ENCODE results near the gene ZNF227.
"Not testable (repeated sequence)": the region's sequence is repeated elsewhere in the genome, so short reads cannot be mapped to it uniquely, and the experiment has no call there.

The ZNF227 gene

DNA sequence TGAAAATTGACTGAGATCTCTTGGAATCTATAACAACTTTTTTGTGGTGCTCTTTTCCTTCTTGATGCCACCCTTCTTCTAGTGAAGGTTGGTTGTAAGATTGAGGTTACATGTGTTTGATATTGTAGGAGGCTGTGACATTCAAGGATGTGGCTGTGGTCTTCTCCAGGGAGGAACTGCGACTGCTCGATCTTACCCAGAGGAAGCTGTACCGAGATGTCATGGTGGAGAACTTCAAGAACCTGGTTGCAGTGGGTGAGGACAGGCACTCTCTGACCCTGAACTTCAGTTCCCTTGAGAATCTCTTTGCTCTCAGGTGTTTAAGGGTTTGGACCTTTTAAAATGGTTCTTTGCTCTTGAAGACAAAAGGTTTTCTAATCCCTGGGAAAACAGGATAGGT lies 16.0 kb downstream of the ZNF227 start:
- no peaks in the 10 kb centered on the region for H4K20me1 ChIP-seq (ENCODE audit: control insufficient read depth, insufficient read depth, low read depth, low read length)
- no peak overlapping the region for H3K4me2 ChIP-seq (ENCODE audit: low read length)
- no peak overlapping the region for H3K27ac ChIP-seq (ENCODE audit: low read depth, low read length)
- no peaks in the 10 kb centered on the region for H3K9me2 ChIP-seq (replicated peaks; ENCODE audit: control insufficient read depth, low read length)
- no peaks in the 10 kb centered on the region for H3F3A ChIP-seq (ENCODE audit: control insufficient read depth, insufficient read depth)
- H3K4me1 ChIP-seq (ENCODE audit: control insufficient read depth, low read length): no peaks in the 10 kb centered on the region
- no peaks in the 10 kb centered on the region for H3K36me3 ChIP-seq (ENCODE audit: control insufficient read depth, low read length)
- no peaks in the 10 kb centered on the region for H3K27me3 ChIP-seq (ENCODE audit: control insufficient read depth, low read length)
- H3K4me3 ChIP-seq (ENCODE audit: low read length): no peak overlapping the region
- peaks cover 6% of the 10 kb centered on the region; the same call in 1 of the 2 replicates for H3K9me3 ChIP-seq (ENCODE audit: control insufficient read depth, insufficient read depth, low read length)
- no peaks in the 10 kb centered on the region for H3K79me2 ChIP-seq (ENCODE audit: control insufficient read depth, low read length)
- TF ChIP-seq EZH2phosphoT487 (IDR thresholded peaks at IDR 0.05; ENCODE audit: borderline replicate concordance, low read length): no peak
- TF ChIP-seq, protein P1, sequence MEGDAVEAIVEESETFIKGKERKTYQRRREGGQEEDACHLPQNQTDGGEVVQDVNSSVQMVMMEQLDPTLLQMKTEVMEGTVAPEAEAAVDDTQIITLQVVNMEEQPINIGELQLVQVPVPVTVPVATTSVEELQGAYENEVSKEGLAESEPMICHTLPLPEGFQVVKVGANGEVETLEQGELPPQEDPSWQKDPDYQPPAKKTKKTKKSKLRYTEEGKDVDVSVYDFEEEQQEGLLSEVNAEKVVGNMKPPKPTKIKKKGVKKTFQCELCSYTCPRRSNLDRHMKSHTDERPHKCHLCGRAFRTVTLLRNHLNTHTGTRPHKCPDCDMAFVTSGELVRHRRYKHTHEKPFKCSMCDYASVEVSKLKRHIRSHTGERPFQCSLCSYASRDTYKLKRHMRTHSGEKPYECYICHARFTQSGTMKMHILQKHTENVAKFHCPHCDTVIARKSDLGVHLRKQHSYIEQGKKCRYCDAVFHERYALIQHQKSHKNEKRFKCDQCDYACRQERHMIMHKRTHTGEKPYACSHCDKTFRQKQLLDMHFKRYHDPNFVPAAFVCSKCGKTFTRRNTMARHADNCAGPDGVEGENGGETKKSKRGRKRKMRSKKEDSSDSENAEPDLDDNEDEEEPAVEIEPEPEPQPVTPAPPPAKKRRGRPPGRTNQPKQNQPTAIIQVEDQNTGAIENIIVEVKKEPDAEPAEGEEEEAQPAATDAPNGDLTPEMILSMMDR (IDR thresholded peaks at IDR 0.05; ENCODE audit: low read depth, low read length, poor library complexity, severe bottlenecking): no peak

DNA sequence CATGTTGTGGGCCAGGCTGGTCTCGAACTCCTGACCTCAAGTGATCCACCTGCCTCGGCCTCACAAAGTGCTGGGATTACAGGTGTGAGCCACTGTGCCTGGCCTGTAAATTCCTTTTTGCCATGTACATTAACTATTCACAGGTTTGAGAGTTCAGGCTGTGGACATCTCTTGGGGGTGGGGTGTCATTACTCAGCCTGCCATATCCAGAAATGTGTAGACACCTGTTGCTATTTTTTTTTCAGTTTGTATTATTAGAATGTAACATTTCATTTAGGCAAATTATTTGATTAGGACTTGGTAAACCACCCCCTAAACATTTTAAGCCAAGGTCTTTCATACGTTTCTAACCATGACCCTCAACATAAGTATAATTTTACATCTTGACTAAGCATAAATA lies 20.5 kb downstream of the ZNF227 start:
- H3K36me3 ChIP-seq (ENCODE audit: control insufficient read depth, low read length): peaks cover 12% of the 10 kb centered on the region
- H3K9me3 ChIP-seq (ENCODE audit: control insufficient read depth, insufficient read depth, low read length): peaks cover 12% of the 10 kb centered on the region; the same call in 1 of the 2 replicates
- no peak for TF ChIP-seq EZH2phosphoT487 (IDR thresholded peaks at IDR 0.05; ENCODE audit: borderline replicate concordance, low read length)
- TF ChIP-seq, protein P1 (IDR thresholded peaks at IDR 0.05; ENCODE audit: low read depth, low read length, poor library complexity, severe bottlenecking): no peak

DNA sequence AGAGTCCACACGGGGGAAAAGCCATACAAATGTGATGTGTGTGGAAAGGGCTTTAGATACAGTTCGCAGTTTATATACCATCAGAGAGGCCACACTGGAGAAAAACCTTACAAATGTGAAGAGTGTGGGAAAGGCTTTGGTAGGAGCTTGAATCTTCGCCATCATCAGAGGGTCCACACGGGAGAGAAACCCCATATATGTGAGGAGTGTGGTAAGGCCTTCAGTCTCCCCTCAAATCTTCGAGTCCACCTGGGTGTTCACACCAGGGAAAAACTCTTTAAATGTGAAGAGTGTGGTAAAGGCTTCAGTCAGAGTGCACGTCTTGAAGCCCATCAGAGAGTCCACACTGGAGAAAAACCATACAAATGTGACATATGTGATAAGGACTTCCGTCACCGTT lies 24.1 kb downstream of the ZNF227 start:
- H3K79me2 ChIP-seq (ENCODE audit: control insufficient read depth, low read length): no peaks in the 10 kb centered on the region
- H3K4me2 ChIP-seq (ENCODE audit: low read length): no peak overlapping the region
- H3K9me3 ChIP-seq (ENCODE audit: control insufficient read depth, insufficient read depth, low read length): peaks cover 12% of the 10 kb centered on the region; the same call in 1 of the 2 replicates
- no peak for TF ChIP-seq EZH2phosphoT487 (IDR thresholded peaks at IDR 0.05; ENCODE audit: borderline replicate concordance, low read length)
- TF ChIP-seq, protein P1 (IDR thresholded peaks at IDR 0.05; ENCODE audit: low read depth, low read length, poor library complexity, severe bottlenecking): no peak
- no peaks in the 10 kb centered on the region for H3K4me1 ChIP-seq (ENCODE audit: control insufficient read depth, low read length)
- H3K27ac ChIP-seq (ENCODE audit: low read depth, low read length): no peak overlapping the region
- peaks cover 12% of the 10 kb centered on the region for H3K36me3 ChIP-seq (ENCODE audit: control insufficient read depth, low read length)
- H3K4me3 ChIP-seq (ENCODE audit: low read length): no peak overlapping the region
- H3K27me3 ChIP-seq (ENCODE audit: control insufficient read depth, low read length): no peaks in the 10 kb centered on the region
- H4K20me1 ChIP-seq (ENCODE audit: control insufficient read depth, insufficient read depth, low read depth, low read length): no peaks in the 10 kb centered on the region
- H3K9me2 ChIP-seq (replicated peaks; ENCODE audit: control insufficient read depth, low read length): no peaks in the 10 kb centered on the region
- H3F3A ChIP-seq (ENCODE audit: control insufficient read depth, insufficient read depth): no peaks in the 10 kb centered on the region

More for the DNA sequence above, 20.5 kb downstream of the ZNF227 start:
- H3K4me1 ChIP-seq (ENCODE audit: control insufficient read depth, low read length): no peaks in the 10 kb centered on the region
- no peaks in the 10 kb centered on the region for H3F3A ChIP-seq (ENCODE audit: control insufficient read depth, insufficient read depth)
- H3K4me2 ChIP-seq (ENCODE audit: low read length): no peak overlapping the region
- H3K79me2 ChIP-seq (ENCODE audit: control insufficient read depth, low read length): no peaks in the 10 kb centered on the region
- H3K27ac ChIP-seq (ENCODE audit: low read depth, low read length): no peak overlapping the region
- H3K4me3 ChIP-seq (ENCODE audit: low read length): no peak overlapping the region
- H3K9me2 ChIP-seq (replicated peaks; ENCODE audit: control insufficient read depth, low read length): no peaks in the 10 kb centered on the region
- no peaks in the 10 kb centered on the region for H4K20me1 ChIP-seq (ENCODE audit: control insufficient read depth, insufficient read depth, low read depth, low read length)
- H3K27me3 ChIP-seq (ENCODE audit: control insufficient read depth, low read length): no peaks in the 10 kb centered on the region

DNA sequence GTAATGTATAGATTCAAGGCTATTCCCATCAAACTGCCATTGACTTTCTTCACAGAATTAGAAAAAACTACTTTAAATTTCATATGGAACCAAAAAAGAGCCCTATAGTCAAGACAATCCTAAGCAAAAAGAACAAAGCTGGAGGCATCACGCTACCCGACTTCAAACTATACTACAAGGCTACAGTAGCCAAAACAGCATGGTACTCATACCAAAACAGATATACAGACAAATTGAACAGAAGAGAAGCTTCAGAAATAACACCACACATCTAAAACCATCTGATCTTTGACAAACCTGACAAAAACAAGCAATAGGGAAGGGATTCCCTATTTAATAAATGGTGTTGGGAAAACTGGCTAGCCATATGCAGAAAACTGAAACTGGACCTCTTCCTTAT lies 40.0 kb downstream of the ZNF227 start:
- H3K27ac ChIP-seq (ENCODE audit: low read depth, low read length); H3K4me3 ChIP-seq (ENCODE audit: low read length); H3K36me3 ChIP-seq (ENCODE audit: control insufficient read depth, low read length); H3K79me2 ChIP-seq (ENCODE audit: control insufficient read depth, low read length); H4K20me1 ChIP-seq (ENCODE audit: control insufficient read depth, insufficient read depth, low read depth, low read length); H3K27me3 ChIP-seq (ENCODE audit: control insufficient read depth, low read length); H3K9me3 ChIP-seq (ENCODE audit: control insufficient read depth, insufficient read depth, low read length); H3K9me2 ChIP-seq (replicated peaks; ENCODE audit: control insufficient read depth, low read length); H3K4me1 ChIP-seq (ENCODE audit: control insufficient read depth, low read length); H3F3A ChIP-seq (ENCODE audit: control insufficient read depth, insufficient read depth); H3K4me2 ChIP-seq (ENCODE audit: low read length): not testable (repeated sequence)

DNA sequence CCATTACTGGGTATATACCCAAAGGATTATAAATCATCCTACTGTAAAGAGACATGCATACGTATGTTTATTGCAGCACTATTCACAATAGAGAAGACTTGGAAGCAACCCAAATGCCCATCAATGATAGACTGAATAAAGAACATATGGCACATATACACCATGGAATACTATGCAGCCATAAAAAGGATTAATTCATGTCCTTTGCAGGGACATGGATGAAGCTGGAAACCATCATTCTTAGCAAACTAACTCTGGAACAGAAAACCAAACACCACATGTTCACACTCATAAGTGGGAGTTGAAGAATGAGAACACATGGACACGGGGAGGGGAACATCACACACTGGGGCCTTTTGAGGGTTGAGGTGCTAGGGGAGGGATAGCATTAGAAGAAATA lies 41.1 kb downstream of the ZNF227 start:
- not testable (repeated sequence) for H3K4me1 ChIP-seq (ENCODE audit: control insufficient read depth, low read length); H4K20me1 ChIP-seq (ENCODE audit: control insufficient read depth, insufficient read depth, low read depth, low read length); H3K4me3 ChIP-seq (ENCODE audit: low read length); H3K9me2 ChIP-seq (replicated peaks; ENCODE audit: control insufficient read depth, low read length); H3K36me3 ChIP-seq (ENCODE audit: control insufficient read depth, low read length); H3K27ac ChIP-seq (ENCODE audit: low read depth, low read length); H3K4me2 ChIP-seq (ENCODE audit: low read length); H3K79me2 ChIP-seq (ENCODE audit: control insufficient read depth, low read length); H3K9me3 ChIP-seq (ENCODE audit: control insufficient read depth, insufficient read depth, low read length); H3F3A ChIP-seq (ENCODE audit: control insufficient read depth, insufficient read depth); H3K27me3 ChIP-seq (ENCODE audit: control insufficient read depth, low read length)

Measured in DOHH2 (cell line).